Inflammatory macrophage (primary cell): ENCODE measurements around the gene ACSL4.
A peak's percentile ranks its signal among the peaks of the same experiment; 100 is the strongest.

ENCODE experiments used
- DNase-seq, 2 donors: peaks; one replicate each; pipeline ENCODE4 v3.0.0-alpha.2; 2020 to 2022
- total RNA-seq, 18 experiments: gene quantifications; one replicate each; lab custom pipeline; 2026; ENCODE audit warnings: mixed read lengths in 6 of 18, inconsistent platforms in 2 of 18; lab: John Stamatoyannopoulos, UW

The ACSL4 gene
- 270 to 836 (median 461) reads per million in 18 experiments for total RNA-seq

DNA sequence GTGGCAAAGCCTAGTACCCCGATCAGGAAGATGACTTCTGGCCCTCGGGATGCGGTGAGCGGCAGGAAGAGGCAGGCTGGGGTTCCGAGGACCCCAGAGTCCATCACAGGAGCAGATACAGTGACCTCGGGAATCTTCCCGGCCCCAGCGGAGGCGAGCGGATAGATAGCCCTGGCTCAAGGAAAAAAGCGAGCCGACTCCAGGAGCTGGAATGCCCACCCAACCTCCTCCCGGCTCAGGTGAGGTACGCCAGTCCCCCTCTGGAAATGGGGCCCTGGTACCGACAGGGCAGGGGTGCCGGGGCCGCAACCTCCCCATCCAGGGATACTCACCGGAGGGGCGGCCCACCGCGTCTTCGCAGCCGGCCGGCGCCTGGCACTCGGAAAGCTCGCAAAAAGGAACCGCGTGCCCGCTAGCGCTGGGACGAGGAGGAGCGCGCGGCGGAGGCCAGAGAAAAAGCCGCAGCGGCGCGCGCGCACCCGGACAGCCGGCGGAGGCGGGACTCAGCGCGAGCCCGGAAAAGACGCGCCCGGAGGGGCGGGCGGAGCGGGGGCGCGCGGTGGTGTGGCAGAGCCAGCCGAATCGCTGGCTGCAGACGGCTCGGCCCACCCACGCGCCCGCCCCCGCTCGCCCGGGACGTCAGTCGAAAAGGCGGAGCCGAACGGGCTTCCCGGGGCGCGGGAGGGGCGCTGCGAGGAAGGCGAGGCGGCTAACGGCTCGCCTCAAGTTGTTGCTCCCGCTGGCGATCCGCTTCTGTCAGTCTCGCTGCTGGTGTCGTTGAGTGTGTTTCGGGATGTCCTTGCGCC is at the start of gene ACSL4:
ACSL4 (minus strand) TSS at position 451 of the 806 bp plus-strand sequence. CDS start 49,894 bp downstream, outside the sequence.
- DNase-seq = peak; percentile 87 to 92

DNA sequence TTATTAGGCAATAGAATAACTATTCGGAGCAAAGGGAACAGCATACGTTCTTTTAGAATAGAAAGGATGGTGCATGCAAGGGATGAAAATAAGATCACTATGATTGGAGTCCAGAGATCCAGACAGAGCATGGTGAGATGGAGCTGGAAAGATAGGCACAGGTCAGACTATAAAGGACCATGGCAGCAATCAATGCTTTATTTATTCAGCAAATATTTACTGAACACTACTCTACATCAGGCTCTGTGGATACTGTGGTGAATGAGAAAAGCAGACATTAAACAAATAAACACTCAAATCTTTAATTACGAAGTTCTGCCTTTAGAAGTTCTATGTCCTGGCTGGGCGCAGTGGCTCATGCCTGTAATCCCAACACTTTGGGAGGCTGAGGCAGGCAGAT is 44.7 kb upstream of the ACSL4 start:
- no peak for DNase-seq

DNA sequence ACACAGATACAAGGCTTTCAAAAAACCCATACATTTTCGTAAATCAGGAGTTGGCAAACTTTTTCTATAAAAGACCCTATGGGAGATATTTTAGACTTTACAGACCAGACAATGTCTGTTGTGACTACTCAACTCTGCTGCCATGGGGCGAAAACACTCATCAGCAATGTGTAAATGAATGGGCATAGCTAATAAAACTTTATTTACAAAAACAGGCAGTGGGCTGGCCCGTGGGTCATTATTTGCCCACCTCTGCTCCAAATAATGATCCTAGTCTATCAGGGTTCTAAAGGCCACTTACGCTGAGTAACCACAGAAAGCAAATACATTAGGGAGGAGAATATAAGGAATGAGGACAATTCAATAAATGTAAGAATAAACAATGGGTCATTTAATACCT is 43.9 kb upstream of the ACSL4 start:
- DNase-seq = no peak

DNA sequence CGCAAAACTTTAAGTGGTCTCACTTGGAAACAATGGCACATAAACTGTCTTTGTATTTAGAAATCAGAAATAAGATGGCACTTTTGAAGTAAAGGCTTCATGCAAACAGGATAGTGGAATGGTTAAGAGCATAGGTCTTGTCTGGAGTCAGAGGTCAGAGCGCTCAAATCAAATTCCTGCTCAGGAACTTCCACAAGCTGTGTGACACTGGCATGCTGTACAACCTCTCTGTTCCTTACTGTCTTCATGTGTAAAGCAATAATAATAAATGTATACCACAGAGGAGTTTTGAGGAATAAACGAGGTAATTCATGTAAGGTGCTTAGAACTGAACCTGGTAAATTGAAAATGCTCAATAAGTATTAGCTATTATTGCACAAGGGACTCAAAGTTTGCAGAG is 43.4 kb upstream of the ACSL4 start:
- no peak for DNase-seq

DNA sequence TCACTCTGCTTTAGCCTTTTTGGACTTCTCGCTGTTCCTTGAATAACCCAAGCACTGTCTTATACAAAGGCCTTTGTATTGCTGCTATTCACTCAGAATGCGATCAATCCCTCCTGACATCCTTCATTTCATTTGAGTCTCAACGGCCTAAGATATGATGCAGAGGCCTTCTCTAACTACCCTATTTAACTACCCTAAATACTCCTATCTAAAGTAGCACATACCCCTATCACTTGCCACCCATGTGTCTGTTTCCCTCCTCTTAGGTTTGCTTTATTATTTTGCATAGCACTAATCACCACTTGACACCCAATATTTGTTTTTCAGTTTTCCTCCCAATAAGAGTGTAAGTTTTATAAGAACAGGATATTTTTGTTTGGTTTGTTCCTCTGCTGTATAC is 42.3 kb upstream of the ACSL4 start:
- DNase-seq = no peak

DNA sequence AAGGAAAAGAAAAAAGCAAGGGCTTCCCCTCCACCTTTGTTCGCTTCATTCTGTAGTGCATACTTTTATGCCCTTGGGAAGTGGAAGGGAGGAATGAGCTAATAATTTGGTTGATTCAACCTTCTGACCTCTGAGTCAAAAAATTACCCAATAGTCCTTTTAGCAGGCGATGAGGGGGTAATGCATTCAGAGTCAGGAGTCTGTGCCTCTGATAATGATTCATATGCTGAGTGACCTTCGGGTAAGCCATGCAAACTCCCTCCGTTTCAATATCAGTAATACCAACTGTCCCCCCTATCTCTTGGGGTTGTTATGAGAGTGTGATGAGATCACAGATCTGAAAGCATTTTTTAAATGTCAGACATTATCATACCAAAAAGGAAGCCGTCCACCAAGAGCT is 41.6 kb upstream of the ACSL4 start:
- peak; percentile 69 to 77 for DNase-seq

DNA sequence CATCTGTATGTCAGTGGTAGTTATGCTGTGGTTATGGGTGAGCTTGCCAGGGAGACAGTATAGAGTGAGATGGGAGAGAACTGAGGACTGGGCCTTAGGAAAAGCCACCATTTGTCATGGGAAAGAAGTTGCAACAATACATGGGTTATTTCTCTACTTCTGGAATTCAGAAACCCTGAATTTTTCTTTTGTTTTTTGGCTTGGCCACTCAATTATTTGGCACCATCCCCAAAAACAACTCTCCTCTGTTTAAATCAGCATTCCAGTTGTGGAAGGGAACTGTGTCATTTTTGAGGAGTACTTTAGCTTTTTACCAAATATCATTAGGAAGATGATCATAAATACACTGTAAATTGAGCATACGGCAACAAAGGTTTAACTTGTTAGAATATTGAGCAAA is 41.1 kb upstream of the ACSL4 start:
- DNase-seq = no peak

DNA sequence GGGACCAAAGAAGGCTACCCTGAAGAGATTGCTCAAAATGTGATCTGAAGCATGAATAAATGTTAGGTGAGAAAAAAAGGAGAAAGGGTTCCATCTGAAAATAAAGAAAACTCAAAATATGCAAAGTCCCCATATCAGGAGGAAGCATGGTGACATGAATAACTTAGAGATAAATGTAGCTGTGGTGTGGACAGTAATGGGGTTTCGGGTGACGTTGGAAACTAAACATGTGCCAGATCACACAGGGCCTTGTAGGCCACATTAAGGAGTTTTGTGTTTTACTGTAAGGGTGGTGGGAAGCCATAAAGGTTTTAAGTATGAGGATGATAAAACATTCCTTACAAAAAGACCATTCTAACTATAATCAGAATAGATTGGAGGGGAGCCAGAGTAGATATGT is 40.3 kb upstream of the ACSL4 start:
- DNase-seq = no peak

DNA sequence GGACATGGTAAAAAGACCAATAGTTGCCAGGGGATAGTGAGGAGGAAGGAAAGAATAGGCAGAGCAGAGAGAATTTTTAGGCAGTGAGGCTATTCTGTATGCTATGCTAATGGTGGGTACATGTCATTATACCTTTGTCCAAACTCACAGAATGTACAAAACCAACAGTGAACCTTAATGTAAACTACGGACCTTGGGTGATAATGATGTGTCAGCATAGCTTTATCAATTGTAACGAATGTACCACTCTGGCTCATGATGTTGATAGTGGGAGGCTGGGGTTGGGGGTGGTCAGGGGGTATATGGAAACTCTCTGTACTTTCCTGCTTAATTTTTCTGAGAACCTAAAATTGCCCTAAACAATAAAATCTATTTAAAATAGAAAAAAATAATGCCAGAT is 37.7 kb upstream of the ACSL4 start:
- DNase-seq = no peak

DNA sequence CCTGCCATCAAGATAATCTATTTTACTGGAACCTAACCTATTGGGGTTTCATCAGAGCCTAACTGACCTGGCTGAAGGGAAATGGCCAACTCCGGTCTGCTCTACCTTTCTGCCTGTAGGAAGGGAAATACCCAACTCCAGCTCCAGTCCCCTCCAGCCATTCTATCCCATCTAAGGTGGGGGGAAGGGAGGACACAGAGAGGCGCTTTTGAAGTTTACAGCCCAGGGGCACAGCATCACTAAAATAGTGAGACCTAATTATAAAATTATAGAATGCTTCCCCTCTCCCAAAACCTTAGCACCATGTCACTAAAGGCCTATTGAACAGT is 27.8 kb upstream of the ACSL4 start:
- no peak for DNase-seq

DNA sequence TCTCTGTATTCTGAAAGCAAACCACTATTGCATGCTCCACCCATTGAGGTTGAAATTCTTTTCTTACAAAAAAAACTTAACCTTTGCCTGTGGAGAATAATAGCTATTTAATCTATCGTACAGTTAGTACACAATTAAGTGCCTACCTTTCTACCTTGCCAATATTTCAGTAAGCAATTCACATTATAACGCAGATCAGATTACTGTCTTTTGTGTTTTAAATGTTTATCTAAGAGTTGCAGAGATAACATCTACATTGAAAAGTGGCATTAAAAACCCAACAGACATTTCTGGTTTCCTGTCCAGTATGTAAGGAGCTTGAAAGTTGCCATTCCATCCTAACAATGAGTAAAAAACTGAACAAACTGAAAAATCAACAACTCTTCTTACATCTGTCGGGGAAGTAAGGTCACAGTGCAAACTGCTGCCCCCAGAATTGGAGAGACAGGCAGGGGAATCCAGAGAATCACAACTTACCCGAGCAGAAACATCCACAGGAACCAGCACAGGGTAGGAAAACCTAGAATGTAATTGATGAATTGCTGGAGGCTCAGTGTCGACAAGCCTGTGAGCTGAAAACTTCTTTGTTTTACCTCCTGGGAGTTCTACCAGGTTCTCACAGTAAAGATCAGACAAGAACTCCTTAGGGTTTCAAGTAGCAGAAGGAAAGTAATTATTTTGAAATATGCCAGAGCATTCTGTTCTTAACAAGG is 27.3 kb upstream of the ACSL4 start:
- DNase-seq = no peak

DNA sequence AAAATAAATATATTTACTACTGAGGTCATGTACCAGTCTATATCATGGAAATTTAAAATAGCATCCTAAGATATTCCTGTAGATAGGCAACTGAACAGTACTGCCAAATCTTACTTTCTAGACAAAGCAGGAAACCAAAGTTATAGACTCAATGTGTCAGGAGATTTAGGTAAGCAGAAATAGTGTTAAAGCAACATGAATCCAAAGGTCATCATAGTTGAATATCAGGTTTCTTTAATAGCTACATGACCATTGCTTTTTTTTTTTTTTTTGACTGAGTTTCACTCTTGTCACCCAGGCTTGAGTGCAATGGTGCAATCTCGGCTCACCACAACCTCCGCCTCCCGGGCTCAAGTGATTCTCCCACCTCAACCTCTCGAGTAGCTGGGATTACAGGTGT is 20.2 kb upstream of the ACSL4 start:
- no peak for DNase-seq

DNA sequence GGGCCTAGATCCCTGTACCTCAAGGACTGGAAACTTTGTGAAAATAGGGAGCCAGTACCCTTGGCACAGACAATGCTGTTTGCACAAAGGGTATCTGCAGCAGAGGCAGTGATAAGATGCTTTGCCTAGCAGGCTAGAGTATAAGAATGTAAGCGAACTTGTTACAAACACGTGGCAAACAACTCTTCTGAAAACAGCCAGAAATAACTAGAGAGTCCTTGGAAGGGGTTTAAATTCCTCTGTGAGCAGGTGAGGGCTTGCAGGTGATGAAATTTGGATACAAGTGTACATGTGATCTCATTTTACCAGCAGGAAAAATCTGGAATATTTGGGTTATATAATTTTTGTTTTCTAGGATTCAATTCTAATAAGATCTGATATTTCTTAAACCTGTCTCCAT is 18.6 kb upstream of the ACSL4 start:
- no peak for DNase-seq

DNA sequence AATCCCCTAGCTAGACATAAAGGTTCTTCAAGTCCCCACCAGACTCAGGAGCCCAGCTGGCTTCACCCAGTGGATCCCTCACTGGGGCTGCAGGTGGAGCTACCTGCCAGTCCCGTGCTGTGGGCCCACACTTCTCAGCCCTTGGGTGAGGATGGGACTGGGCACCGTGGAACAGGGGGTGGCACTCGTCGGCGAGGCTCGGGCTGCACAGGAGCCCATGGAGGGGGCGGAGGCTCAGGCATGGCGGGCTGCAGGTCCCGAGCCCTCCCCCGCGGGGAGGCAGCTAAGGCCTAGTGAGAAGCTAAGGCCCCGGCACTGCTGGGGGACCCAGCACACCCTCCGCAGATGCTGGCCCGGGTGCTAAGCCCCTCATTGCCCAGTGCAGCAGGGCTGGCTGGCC is 16.1 kb upstream of the ACSL4 start:
- no peak for DNase-seq

DNA sequence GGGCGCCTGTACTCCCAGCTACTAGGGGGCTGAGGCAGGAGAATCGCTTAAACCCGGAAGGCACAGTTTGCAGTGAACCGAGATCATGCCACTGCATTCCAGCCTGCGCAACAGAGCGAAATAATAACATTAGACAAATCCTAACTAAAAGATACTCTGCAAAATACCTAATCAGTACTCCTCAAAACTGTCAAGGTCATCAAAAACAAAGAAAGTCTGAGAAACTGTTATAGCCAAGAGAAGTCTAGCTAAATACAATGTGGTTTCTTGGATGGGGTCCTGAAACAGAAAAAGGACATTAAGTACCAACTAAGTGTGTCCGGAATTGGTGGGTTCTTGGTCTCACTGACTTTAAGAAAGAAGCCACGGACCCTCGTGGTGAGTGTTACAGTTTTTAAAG is 14.6 kb upstream of the ACSL4 start:
- no peak for DNase-seq

DNA sequence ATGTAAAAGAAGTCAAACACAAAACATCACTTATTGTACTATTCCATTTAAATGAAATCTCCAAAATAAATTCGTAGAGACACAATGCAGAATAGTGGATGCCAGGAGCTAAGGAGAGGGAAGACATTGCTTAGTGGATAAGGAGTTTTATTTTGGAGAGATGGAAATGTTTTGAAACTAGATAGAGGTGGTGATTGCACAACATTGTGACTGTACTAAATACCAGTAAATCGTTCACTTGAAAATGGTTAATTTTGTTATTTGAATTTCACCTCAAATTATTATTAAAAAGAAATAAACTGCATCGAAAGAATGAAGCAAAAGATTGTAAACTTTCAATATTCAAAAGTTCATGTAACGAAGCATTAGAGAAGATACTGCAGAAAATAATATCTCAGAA is 9.7 kb upstream of the ACSL4 start:
- DNase-seq = no peak

DNA sequence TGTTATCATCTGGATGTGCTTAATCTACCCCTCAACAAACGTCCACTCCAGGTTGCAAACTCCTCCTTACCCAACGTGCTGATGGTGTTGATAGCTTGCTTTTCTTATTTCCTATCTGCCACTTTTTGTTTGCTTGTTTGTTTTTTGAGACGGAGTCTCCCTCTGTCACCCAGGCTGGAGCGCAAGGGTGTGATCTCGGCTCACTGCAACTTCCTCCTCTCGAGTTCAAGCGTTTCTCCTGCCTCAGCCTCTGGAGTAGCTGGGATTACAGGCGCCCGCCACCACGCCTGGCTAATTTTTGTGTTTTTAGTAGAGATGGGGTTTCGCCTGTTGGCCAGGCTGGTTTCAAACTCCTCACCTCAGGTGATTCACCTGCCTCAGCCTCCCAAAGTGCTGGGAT is 7.8 kb upstream of the ACSL4 start:
- peak; percentile 9 to 49 for DNase-seq

DNA sequence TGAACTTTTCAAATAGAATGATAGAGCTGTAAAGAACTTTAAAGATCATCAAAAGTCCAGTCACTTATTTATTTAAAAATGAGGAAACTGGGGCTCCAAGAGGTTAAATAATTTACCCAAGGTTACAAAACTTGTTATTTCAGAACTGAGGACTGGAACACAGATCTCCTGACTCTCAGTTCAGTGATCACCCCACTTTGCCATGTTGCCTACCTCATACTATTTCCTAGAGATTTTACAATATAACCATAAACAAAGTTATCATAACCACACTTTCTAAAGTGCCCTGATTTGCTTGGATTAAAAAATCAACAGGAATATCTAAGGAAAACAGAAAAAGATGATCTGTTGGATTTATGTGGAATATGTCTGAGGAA is 7.4 kb upstream of the ACSL4 start:
- DNase-seq = peak in 1 of 2 donors; percentile 33

DNA sequence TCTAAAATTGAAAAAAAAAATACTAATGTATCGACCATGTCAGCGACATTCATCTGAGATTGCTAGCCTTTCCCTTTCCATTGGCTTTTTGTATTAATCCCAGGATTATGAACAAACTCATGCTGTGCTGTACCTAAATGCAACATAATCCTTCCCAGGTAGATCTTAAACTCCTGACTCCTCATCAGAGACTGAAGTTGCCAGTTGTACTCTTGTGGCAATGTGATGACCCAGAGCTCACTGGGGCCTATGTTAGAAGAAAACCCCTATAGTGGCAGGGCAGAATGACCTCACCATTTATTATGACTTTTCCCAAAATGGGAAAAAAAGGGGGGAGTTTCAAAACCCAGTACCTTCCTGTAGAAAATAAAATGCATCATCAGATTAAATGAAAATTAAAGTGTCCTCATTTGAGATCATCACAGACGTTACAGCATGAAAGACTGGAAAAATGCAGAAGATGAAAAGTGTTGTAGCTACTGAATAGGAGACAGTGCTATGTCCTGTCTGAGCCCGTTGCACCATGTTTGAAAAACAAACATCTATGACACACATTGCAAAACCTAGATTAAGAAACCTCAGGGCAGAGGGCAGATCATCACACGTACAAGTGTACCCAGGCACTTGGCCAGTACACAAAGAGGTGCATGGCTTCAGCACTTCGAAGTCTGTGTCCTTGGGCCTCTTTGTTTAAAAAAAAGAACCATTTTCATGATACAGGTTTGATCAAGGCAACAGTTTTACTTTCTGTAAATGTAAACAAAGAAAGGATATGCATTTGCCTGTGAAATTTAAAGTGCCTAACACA is 6.8 kb upstream of the ACSL4 start:
- peak; percentile 79 to 86 for DNase-seq

DNA sequence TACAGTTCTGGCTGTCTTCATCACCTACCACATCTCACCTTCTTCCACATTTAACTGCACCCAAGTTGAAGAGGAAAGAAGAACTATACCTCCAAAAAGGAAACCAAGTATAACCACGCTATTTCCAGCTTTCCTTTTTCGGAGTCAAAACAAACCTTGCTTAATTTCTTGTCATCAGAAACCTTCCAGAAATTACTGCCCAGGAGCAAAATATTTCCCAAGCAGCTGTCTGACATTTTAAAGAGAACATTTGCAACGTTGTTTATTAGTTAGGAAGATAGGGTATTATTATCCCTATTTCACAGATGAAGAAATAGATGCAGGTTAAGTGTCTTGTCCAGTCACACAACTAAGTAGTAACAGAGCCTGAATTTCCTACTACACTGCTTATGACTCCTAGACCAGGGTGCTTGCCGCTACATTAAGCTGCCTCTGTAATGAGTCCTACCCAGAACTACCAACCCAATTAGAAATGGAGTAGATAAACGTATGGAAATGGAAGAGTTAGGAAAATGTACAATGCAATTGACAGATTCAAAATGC is 2.2 kb upstream of the ACSL4 start:
- DNase-seq = peak in 1 of 2 donors; percentile 17

DNA sequence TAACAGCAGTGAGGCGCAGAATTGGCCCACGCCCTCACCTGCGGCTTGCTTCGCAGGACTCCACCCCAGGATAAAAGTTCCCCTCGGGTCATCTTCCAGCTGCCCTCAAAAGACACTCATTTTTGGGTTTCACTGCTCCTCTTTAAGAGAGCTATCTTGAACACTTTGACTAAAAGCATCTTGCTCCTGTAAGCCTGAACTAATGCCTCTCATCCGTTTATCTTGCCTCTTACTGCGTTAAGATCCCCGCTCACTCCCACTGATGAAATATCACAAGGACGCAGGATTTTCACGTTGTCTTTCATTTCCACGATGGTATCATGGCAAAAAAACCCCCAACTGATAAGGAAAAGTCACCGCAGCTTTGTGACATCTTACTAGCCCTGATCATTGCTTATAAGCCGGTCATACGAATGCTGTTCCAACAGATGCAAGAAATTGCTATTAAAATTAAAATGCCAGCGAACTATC is 591 bp upstream of the ACSL4 start:
- DNase-seq = no peak

DNA sequence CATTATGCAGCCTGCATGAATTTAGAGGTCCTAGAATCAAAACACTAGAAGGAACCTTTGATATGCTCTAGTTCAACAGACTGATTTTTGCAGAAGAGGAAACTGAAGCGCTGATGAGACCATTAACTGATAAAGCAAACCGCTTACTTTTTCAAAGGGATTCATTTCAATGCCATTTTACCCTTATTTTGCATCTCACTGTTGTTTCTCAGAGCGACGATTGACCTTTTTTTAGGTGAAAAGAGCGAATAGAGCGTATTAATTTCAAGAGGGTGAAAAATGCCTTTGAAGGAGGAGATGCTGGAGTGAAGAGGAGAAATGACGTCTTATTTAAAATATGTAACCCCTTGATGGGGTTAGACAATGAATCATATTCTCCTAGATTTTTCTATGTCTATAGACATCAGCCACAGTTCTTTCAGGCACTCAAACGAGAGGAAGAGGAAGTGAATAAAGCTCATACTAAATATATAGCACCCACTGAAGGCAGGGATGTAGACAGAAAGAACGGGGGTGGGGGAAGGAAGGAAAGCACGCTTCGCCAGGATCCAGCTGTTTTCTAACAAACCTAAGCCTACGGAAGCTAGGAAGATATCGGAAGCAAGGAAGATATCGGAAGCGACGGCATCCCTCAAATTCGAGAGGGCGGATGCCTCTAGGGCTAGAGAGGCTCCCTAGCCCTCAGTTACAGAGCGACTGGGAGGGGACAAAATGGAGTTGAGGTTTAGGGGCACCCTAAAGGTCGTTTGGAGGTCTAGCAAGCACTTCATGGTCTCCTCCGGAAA is 848 bp downstream of the ACSL4 start:
- peak; percentile 32 to 33 for DNase-seq
